GM18526 (cell line): ENCODE results near the gene C15orf62.

Experiments
- POLR2A ChIP-seq: IDR thresholded peaks from 3 replicates; pipeline ENCODE4 v1.6.1; 2011; ENCODE audit not compliant: insufficient read length; ENCODE audit errors: extremely low read depth

Gene C15orf62

GRCh38 chr15:40769274-40770146 lies at the start of gene C15orf62:
Gene C15orf62 (plus strand): TSS chr15:40769980. CDS start chr15:40770496, 516 bp downstream.
- TF ChIP-seq POLR2A, result peak; percentile 19

GRCh38 chr15:40721701-40722100 lies 48.1 kb upstream of the C15orf62 start:
- no peak for TF ChIP-seq POLR2A

GRCh38 chr15:40722354-40722753 lies 47.4 kb upstream of the C15orf62 start:
- no peak for TF ChIP-seq POLR2A

GRCh38 chr15:40722934-40723333 lies 46.8 kb upstream of the C15orf62 start:
- TF ChIP-seq POLR2A, result no peak

- no peak for TF ChIP-seq POLR2A
These were observed 45.9 kb upstream of the C15orf62 start for GRCh38 chr15:40723919-40724318.

- no peak for TF ChIP-seq POLR2A
These were observed 38.7 kb upstream of the C15orf62 start for GRCh38 chr15:40731034-40731433.

- no peak for TF ChIP-seq POLR2A
These were observed 33.2 kb upstream of the C15orf62 start for GRCh38 chr15:40736575-40736974.

GRCh38 chr15:40737048-40737447 lies 32.7 kb upstream of the C15orf62 start:
- no peak for TF ChIP-seq POLR2A

GRCh38 chr15:40739047-40739446 lies 30.7 kb upstream of the C15orf62 start:
- no peak for TF ChIP-seq POLR2A

- no peak for TF ChIP-seq POLR2A
These were observed 29.9 kb upstream of the C15orf62 start for GRCh38 chr15:40739854-40740253.

- no peak for TF ChIP-seq POLR2A
These were observed 26.3 kb upstream of the C15orf62 start for GRCh38 chr15:40743485-40743901.

GRCh38 chr15:40743921-40744814 lies 25.6 kb upstream of the C15orf62 start:
- no peak for TF ChIP-seq POLR2A

GRCh38 chr15:40744815-40745152 lies 25.0 kb upstream of the C15orf62 start:
- no peak for TF ChIP-seq POLR2A

- TF ChIP-seq POLR2A, result no peak
These were observed 22.8 kb upstream of the C15orf62 start for GRCh38 chr15:40746916-40747418.

GRCh38 chr15:40747685-40748631 lies 21.8 kb upstream of the C15orf62 start:
- TF ChIP-seq POLR2A, result no peak

- TF ChIP-seq POLR2A, result no peak
These were observed 20.6 kb upstream of the C15orf62 start for GRCh38 chr15:40749151-40749630.
